Brain microvascular endothelial cell (primary cell): ENCODE measurements around the gene SH3GL1.

Experiments
- DNase-seq: peaks from one replicate; pipeline ENCODE4 v3.0.0-alpha.2; 2020
- H3K27ac ChIP-seq: fragments of 250-450 bp; sonication (Bioruptor Pico); 2 replicates; pipeline ENCODE4 v1.5.1; 2020; ENCODE audit warnings: mild to moderate bottlenecking, moderate library complexity
- H3K27me3 ChIP-seq: fragments of 250-450 bp; sonication (Bioruptor Pico); replicated peaks from 2 replicates; pipeline ENCODE4 v1.5.1; 2020; ENCODE audit warnings: mild to moderate bottlenecking
- H3K36me3 ChIP-seq: fragments of 250-450 bp; sonication (Bioruptor Pico); replicated peaks from 2 replicates; pipeline ENCODE4 v1.5.1; 2020; ENCODE audit warnings: mild to moderate bottlenecking
- H3K4me3 ChIP-seq: 2 replicates; pipeline ENCODE4 v1.5.1; 2011; ENCODE audit warnings: low read depth, mild to moderate bottlenecking, control low read depth, low read length, moderate library complexity
- CTCF ChIP-seq: IDR thresholded peaks from 2 replicates; pipeline ENCODE4 v1.5.1; 2011; ENCODE audit warnings: low read depth, mild to moderate bottlenecking, moderate library complexity, low read length, control low read depth, inconsistent platforms; ENCODE audit errors: missing control alignments
- in situ Hi-C: cut with HindIII; loops from 2 replicates; pipeline ENCODE4 v1.10.0; 2017; ENCODE audit warnings: low sequenced_read_pairs, low pct_ligation_motif_present

The SH3GL1 gene

GRCh38 chr19:4357921-4358326, 42.4 kb downstream of the SH3GL1 start:
- in situ Hi-C loops = no loop called here
- Histone ChIP-seq H3K36me3 (peaks cover 33% of the 10 kb centered on the region), H3K27ac (no peak overlapping the region), H3K27me3 (no peaks in the 10 kb centered on the region), H3K4me3 (no peak overlapping the region)
- no peak for DNase-seq
- TF ChIP-seq CTCF = no peak

GRCh38 chr19:4357095-4357797, 43.1 kb downstream of the SH3GL1 start:
- DNase-seq = no peak
- peaks cover 26% of the 10 kb centered on the region for H3K36me3 ChIP-seq
- in situ Hi-C loops = no loop called here
- H3K27me3 ChIP-seq = no peaks in the 10 kb centered on the region
- TF ChIP-seq CTCF = no peak
- H3K4me3 ChIP-seq = no peak overlapping the region
- no peak overlapping the region for H3K27ac ChIP-seq

GRCh38 chr19:4354897-4355296, 45.5 kb downstream of the SH3GL1 start:
- no peak for TF ChIP-seq CTCF
- H3K36me3 ChIP-seq = peaks cover 7% of the 10 kb centered on the region
- no peak for DNase-seq
- H3K27ac ChIP-seq = no peak overlapping the region
- H3K4me3 ChIP-seq = no peak overlapping the region
- in situ Hi-C loops = no loop called here
- no peaks in the 10 kb centered on the region for H3K27me3 ChIP-seq

- no peak for DNase-seq
- Histone ChIP-seq H3K36me3 (peaks cover under 1% of the 10 kb centered on the region), H3K4me3 (no peak overlapping the region), H3K27ac (no peak overlapping the region), H3K27me3 (no peaks in the 10 kb centered on the region)
- in situ Hi-C loops = no loop called here
- no peak for TF ChIP-seq CTCF
These were observed 46.1 kb downstream of the SH3GL1 start for GRCh38 chr19:4354282-4354681.

GRCh38 chr19:4352701-4353121, 47.6 kb downstream of the SH3GL1 start:
- in situ Hi-C loops = no loop called here
- Histone ChIP-seq H3K36me3 (no peaks in the 10 kb centered on the region), H3K27ac (no peak overlapping the region), H3K27me3 (no peaks in the 10 kb centered on the region), H3K4me3 (no peak overlapping the region)
- peak; percentile 94 for TF ChIP-seq CTCF
- no peak for DNase-seq

- no peaks in the 10 kb centered on the region for H3K27me3 ChIP-seq
- no peaks in the 10 kb centered on the region for H3K36me3 ChIP-seq
- in situ Hi-C loops = no loop called here
- DNase-seq = no peak
- H3K4me3 ChIP-seq = no peak overlapping the region
- H3K27ac ChIP-seq = no peak overlapping the region
- TF ChIP-seq CTCF = no peak
These were observed 49.6 kb downstream of the SH3GL1 start for GRCh38 chr19:4350726-4351125.
